SU-DHL-6 (cell line): ENCODE measurements around the gene R3HDM2.

ENCODE experiments used
- CTCF ChIP-seq: fragments of 200-600 bp; sonication (generic); IDR thresholded peaks from one replicate; pipeline ENCODE4 v1.5.1; 2017; ENCODE audit warnings: antibody characterized with exemption, mild to moderate bottlenecking, low read length, moderate library complexity; ENCODE audit not compliant: insufficient read depth, poor library complexity, severe bottlenecking
- EZH2phosphoT487 ChIP-seq: fragments of 200-600 bp; sonication (generic), shearing (Covaris generic); conservative IDR thresholded peaks from 2 replicates; pipeline ENCODE4 v1.6.1; 2018; ENCODE audit warnings: mild to moderate bottlenecking, antibody characterized with exemption, low read length, moderate library complexity, mixed read lengths

GRCh38 chr12:57430112-57430930, 522 bp downstream of the R3HDM2 start:
- TF ChIP-seq EZH2phosphoT487 (no peak), CTCF (no peak)
